ACHN (cell line): ENCODE measurements around the gene FAM53A.

ENCODE experiments used
- DNase-seq: peaks from one replicate; pipeline ENCODE4 v3.0.0-alpha.2; 2015
- in situ Hi-C: cut with HindIII; loops from 2 replicates; pipeline ENCODE4 v1.10.0; 2017; ENCODE audit warnings: low sequenced_read_pairs, low pct_ligation_motif_present, low pct_unique_long_range_greater_than_20kb

Gene FAM53A

GRCh38 chr4:1592068-1592708 is 91.9 kb downstream of the FAM53A start:
- in situ Hi-C loops = no loop called here
- DNase-seq = no peak

GRCh38 chr4:1591107-1591506 is 93.0 kb downstream of the FAM53A start:
- DNase-seq = no peak
- in situ Hi-C loops = no loop called here

GRCh38 chr4:1590244-1590643 is 93.9 kb downstream of the FAM53A start:
- no peak for DNase-seq
- in situ Hi-C loops = no loop called here
